ENCODE measurements around the gene NUP210. TPM values are rescaled to one million over a fixed set of nuclear protein-coding genes. Genes with fewer than 3 reads are reported as not detected.
"Not testable (repeated sequence)": the region's sequence is repeated elsewhere in the genome, so short reads cannot be mapped to it uniquely, and the experiment has no call there.

NUP210 gene
- polyA plus RNA-seq = 1 to 10 TPM in 2 of 3 donors, under 1 TPM in 1; 0.67 to 4.5 (median 1.4) TPM

GRCh38 chr3:13420045-13420830 is at the start of gene NUP210:
TSS of gene NUP210 (minus strand) at chr3:13420322. CDS start at chr3:13420226, 96 bp downstream.
- 2% methylated on average over 42 to 90 of the region's 90 CpGs for WGBS, 3 donors

GRCh38 chr3:13466781-13467180 is 46.7 kb upstream of the NUP210 start:
- WGBS, 3 donors = 87 to 89% (median 88%) methylated on average over 4 of the region's 4 CpGs
- H3K27ac ChIP-seq (ENCODE audit: low read depth, low read length) = no peak overlapping the region

More at GRCh38 chr3:13420045-13420830, at the start of gene NUP210:
- no peak within 1 kb of the TSS for H3K27ac ChIP-seq (ENCODE audit: low read depth, low read length)

GRCh38 chr3:13465236-13465873 is 45.2 kb upstream of the NUP210 start:
- 70 to 79% (median 75%) methylated on average over 4 of the region's 4 CpGs for WGBS, 3 donors

GRCh38 chr3:13463618-13464400 is 43.7 kb upstream of the NUP210 start:
- no peak overlapping the region for H3K27ac ChIP-seq (ENCODE audit: low read depth, low read length)
- WGBS, 3 donors = 69 to 84% (median 78%) methylated on average over 11 of the region's 11 CpGs

More at GRCh38 chr3:13465236-13465873, 45.2 kb upstream of the NUP210 start:
- no peak overlapping the region for H3K27ac ChIP-seq (ENCODE audit: low read depth, low read length)

GRCh38 chr3:13462822-13463221 is 42.7 kb upstream of the NUP210 start:
- no peak overlapping the region for H3K27ac ChIP-seq (ENCODE audit: low read depth, low read length)

GRCh38 chr3:13462125-13462629 is 42.1 kb upstream of the NUP210 start:
- H3K27ac ChIP-seq (ENCODE audit: low read depth, low read length) = no peak overlapping the region
- 79 to 96% (median 85%) methylated on average over 8 of the region's 8 CpGs for WGBS, 3 donors

More at GRCh38 chr3:13462822-13463221, 42.7 kb upstream of the NUP210 start:
- 53 to 75% (median 73%) methylated on average over 5 of the region's 5 CpGs for WGBS, 3 donors

GRCh38 chr3:13461169-13462124 is 41.3 kb upstream of the NUP210 start:
- H3K27ac ChIP-seq (ENCODE audit: low read depth, low read length) = no peak overlapping the region
- WGBS, 3 donors = 29 to 35% (median 33%) methylated on average over 14 of the region's 14 CpGs

GRCh38 chr3:13460341-13460736 is 40.2 kb upstream of the NUP210 start:
- 95 to 98% (median 97%) methylated on average over 7 of the region's 7 CpGs for WGBS, 3 donors
- H3K27ac ChIP-seq (ENCODE audit: low read depth, low read length) = no peak overlapping the region

GRCh38 chr3:13459605-13460340 is 39.7 kb upstream of the NUP210 start:
- WGBS, 3 donors = 77 to 85% (median 78%) methylated on average over 9 of the region's 9 CpGs
- no peak overlapping the region for H3K27ac ChIP-seq (ENCODE audit: low read depth, low read length)

GRCh38 chr3:13457593-13457992 is 37.5 kb upstream of the NUP210 start:
- no peak overlapping the region for H3K27ac ChIP-seq (ENCODE audit: low read depth, low read length)
- 51 to 82% (median 55%) methylated on average over 4 of the region's 4 CpGs for WGBS, 3 donors

- H3K27ac ChIP-seq (ENCODE audit: low read depth, low read length) = no peak overlapping the region
- 79 to 85% (median 83%) methylated on average over 6 of the region's 6 CpGs for WGBS, 3 donors
Measured at GRCh38 chr3:13455644-13456043, 35.5 kb upstream of the NUP210 start.

- H3K27ac ChIP-seq (ENCODE audit: low read depth, low read length) = no peak overlapping the region
- WGBS, 3 donors = 7 to 18% (median 12%) methylated on average over 12 of the region's 12 CpGs
Measured at GRCh38 chr3:13452490-13453335, 32.6 kb upstream of the NUP210 start.

GRCh38 chr3:13451301-13451673 is 31.2 kb upstream of the NUP210 start:
- 2 to 5% (median 4%) methylated on average over 7 of the region's 7 CpGs for WGBS, 3 donors
- H3K27ac ChIP-seq (ENCODE audit: low read depth, low read length) = no peak overlapping the region

- 92 to 94% (median 94%) methylated on average over 2 of the region's 2 CpGs for WGBS, 3 donors
- not testable (repeated sequence) for H3K27ac ChIP-seq (ENCODE audit: low read depth, low read length)
Measured at GRCh38 chr3:13442882-13443281, 22.8 kb upstream of the NUP210 start.

- 66 to 79% (median 70%) methylated on average over 4 of the region's 4 CpGs for WGBS, 3 donors
- H3K27ac ChIP-seq (ENCODE audit: low read depth, low read length) = no peak overlapping the region
Measured at GRCh38 chr3:13440204-13440817, 20.2 kb upstream of the NUP210 start.

GRCh38 chr3:13436213-13436612 is 16.1 kb upstream of the NUP210 start:
- H3K27ac ChIP-seq (ENCODE audit: low read depth, low read length) = not testable (repeated sequence)
- WGBS, 3 donors = 81 to 90% (median 82%) methylated on average over 4 of the region's 4 CpGs
